GM23248 (cell line): ENCODE results near the gene FHL2.

Experiments used
- EZH2 ChIP-seq: fragments of 200-600 bp; sonication (generic); IDR thresholded peaks from 2 replicates; pipeline ENCODE4 v1.6.1; 2018; ENCODE audit warnings: antibody characterized with exemption, mild to moderate bottlenecking; ENCODE audit not compliant: insufficient read depth, poor library complexity, severe bottlenecking
- EZH2phosphoT487 ChIP-seq: fragments of 200-600 bp; sonication (generic); IDR thresholded peaks from 2 replicates; pipeline ENCODE4 v1.6.1; 2018; ENCODE audit warnings: antibody characterized with exemption, moderate library complexity, mild to moderate bottlenecking, low read depth; ENCODE audit not compliant: insufficient read depth

- no peak for TF ChIP-seq EZH2
- TF ChIP-seq EZH2phosphoT487, result no peak
Observed at GRCh38 chr2:105422801-105423200, 23.9 kb upstream of the FHL2 start.
